ENCODE results near the gene PLEKHM2. TPM values are rescaled to one million over a fixed set of nuclear protein-coding genes. Genes with fewer than 3 reads are reported as not detected.

PLEKHM2 gene
- total RNA-seq, 1 experiment from 2014 or later: 45.9 TPM

- H3K14ac ChIP-seq (ENCODE audit: insufficient read depth, low read length): no peak overlapping the region
- no peak overlapping the region for H3K23ac ChIP-seq (ENCODE audit: insufficient read length, low read depth, low read length)
- H2BK120ac ChIP-seq (ENCODE audit: low read depth, low read length, poor library complexity, severe bottlenecking): no peak overlapping the region
- H2BK5ac ChIP-seq (ENCODE audit: insufficient read length, low read length): no peak overlapping the region
- no peak for DNase-seq
- peaks cover 6 to 18% (median 17%) of the 10 kb centered on the region in 3 experiments; a peak in 5 of 7 replicates for H3K36me3 Mint-ChIP-seq (ENCODE audit: insufficient read depth in 1 of 3, low read depth in 3 of 3)
- no peak overlapping the region for H3K27ac Mint-ChIP-seq
- no peak overlapping the region for H3K4me3 Mint-ChIP-seq
- H4K8ac ChIP-seq (replicated peaks; ENCODE audit: insufficient read length, low read depth, low read length): no peak overlapping the region
- H3K9me3 Mint-ChIP-seq: no peaks in the 10 kb centered on the region
- no peak overlapping the region for H3K4me2 ChIP-seq (ENCODE audit: insufficient read depth, insufficient read length, low read length)
- H4K5ac ChIP-seq (ENCODE audit: insufficient read length, low read depth, low read length): no peak overlapping the region
- no peaks in the 10 kb centered on the region for H3K9me3 ChIP-seq (ENCODE audit: control insufficient read depth, low read depth, low read length)
- no peak overlapping the region for H4K91ac ChIP-seq (ENCODE audit: insufficient read length, low read depth, low read length)
- no peak overlapping the region for H3K27ac ChIP-seq (ENCODE audit: insufficient read length, low read depth, low read length)
- no peaks in the 10 kb centered on the region for H3K79me1 ChIP-seq (ENCODE audit: insufficient read depth, low read depth, low read length, poor library complexity, severe bottlenecking)
- TF ChIP-seq, protein P1, sequence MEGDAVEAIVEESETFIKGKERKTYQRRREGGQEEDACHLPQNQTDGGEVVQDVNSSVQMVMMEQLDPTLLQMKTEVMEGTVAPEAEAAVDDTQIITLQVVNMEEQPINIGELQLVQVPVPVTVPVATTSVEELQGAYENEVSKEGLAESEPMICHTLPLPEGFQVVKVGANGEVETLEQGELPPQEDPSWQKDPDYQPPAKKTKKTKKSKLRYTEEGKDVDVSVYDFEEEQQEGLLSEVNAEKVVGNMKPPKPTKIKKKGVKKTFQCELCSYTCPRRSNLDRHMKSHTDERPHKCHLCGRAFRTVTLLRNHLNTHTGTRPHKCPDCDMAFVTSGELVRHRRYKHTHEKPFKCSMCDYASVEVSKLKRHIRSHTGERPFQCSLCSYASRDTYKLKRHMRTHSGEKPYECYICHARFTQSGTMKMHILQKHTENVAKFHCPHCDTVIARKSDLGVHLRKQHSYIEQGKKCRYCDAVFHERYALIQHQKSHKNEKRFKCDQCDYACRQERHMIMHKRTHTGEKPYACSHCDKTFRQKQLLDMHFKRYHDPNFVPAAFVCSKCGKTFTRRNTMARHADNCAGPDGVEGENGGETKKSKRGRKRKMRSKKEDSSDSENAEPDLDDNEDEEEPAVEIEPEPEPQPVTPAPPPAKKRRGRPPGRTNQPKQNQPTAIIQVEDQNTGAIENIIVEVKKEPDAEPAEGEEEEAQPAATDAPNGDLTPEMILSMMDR (conservative IDR thresholded peaks at IDR 0.05): no peak
- H3K56ac ChIP-seq (ENCODE audit: insufficient read length, low read depth, low read length): no peak overlapping the region
- no peak overlapping the region for H2BK15ac ChIP-seq (ENCODE audit: low read depth, low read length)
- WGBS (ENCODE audit: extremely low coverage, insufficient read length, low lambda C conversion rate): no CpG with 5 or more reads among the region's 6 CpGs
- no peak overlapping the region for H3K18ac ChIP-seq (ENCODE audit: insufficient read length, low read depth, low read length)
- no peaks in the 10 kb centered on the region for H3K27me3 ChIP-seq (ENCODE audit: insufficient read depth, low read length)
- H4K20me1 ChIP-seq (ENCODE audit: control insufficient read depth, insufficient read depth, insufficient read length): no peaks in the 10 kb centered on the region
- no peak overlapping the region for H3K9ac ChIP-seq (ENCODE audit: extremely low read depth, insufficient read length, low read length)
- peaks cover 2% of the 10 kb centered on the region for H3K27me3 Mint-ChIP-seq (ENCODE audit: low read depth)
- H3K4me1 Mint-ChIP-seq: peaks cover 15 to 21% of the 10 kb centered on the region in 2 experiments
- no peak overlapping the region for H2AK5ac ChIP-seq (ENCODE audit: insufficient read length, low read length)
- H2BK12ac ChIP-seq (ENCODE audit: insufficient read length, low read depth, low read length): no peak overlapping the region
- H2BK20ac ChIP-seq (ENCODE audit: low read depth, low read length, poor library complexity, severe bottlenecking): no peak overlapping the region
- H3K4me1 ChIP-seq (ENCODE audit: insufficient read depth, low read length): no peaks in the 10 kb centered on the region
- no peak overlapping the region for H3K4ac ChIP-seq (ENCODE audit: low read depth, low read length)
- H2AFZ ChIP-seq (ENCODE audit: low read length): no peak overlapping the region
- H3T11ph ChIP-seq (ENCODE audit: low read length): no peak overlapping the region
- H3K23me2 ChIP-seq (ENCODE audit: insufficient read length, low read depth, low read length, poor library complexity, severe bottlenecking): no peaks in the 10 kb centered on the region
- no peaks in the 10 kb centered on the region for H3K79me2 ChIP-seq (ENCODE audit: insufficient read depth, low read length)
These were observed 52.8 kb downstream of the PLEKHM2 start for GRCh38 chr1:15736892-15737261.
